ENCODE measurements around the gene TEPSIN. TPM values are rescaled to one million over a fixed set of nuclear protein-coding genes. Genes with fewer than 3 reads are reported as not detected.

The TEPSIN gene
- total RNA-seq, 3 donors from 2014 or later = 37.4 to 60.2 (median 50.0) TPM

GRCh38 chr17:81241648-81242420 is 3.0 kb upstream of the TEPSIN start:
- H3K9me3 ChIP-seq = no peaks in the 10 kb centered on the region
- TF ChIP-seq CTCF (IDR thresholded peaks at IDR 0.05) = peak; percentile 29
- DNase-seq (peak in 2 of 3 donors; percentile 64), ATAC-seq (no peak)
- intact Hi-C loops (cut with DNase I, micrococcal nuclease) = no loop called here
- no peak overlapping the region for H3K4me3 ChIP-seq
- peaks cover 19% of the 10 kb centered on the region for H3K4me1 ChIP-seq (ENCODE audit: low read depth)
- peaks cover 2% of the 10 kb centered on the region for H3K36me3 ChIP-seq (ENCODE audit: low read depth)

- ATAC-seq (no peak), DNase-seq (no peak)
- Histone ChIP-seq H3K36me3 (ENCODE audit: low read depth) (peaks cover 2% of the 10 kb centered on the region), H3K4me3 (no peak overlapping the region), H3K4me1 (ENCODE audit: low read depth) (peaks cover 19% of the 10 kb centered on the region), H3K9me3 (no peaks in the 10 kb centered on the region)
- intact Hi-C loops (cut with DNase I, micrococcal nuclease) = no loop called here
- TF ChIP-seq CTCF (IDR thresholded peaks at IDR 0.05) = no peak
These were observed 2.3 kb upstream of the TEPSIN start for GRCh38 chr17:81241203-81241602.

- no peak for DNase-seq
- H3K4me3 ChIP-seq = no peak overlapping the region
- no peak for ATAC-seq
- H3K4me1 ChIP-seq (ENCODE audit: low read depth) = peaks cover 19% of the 10 kb centered on the region
- TF ChIP-seq CTCF (IDR thresholded peaks at IDR 0.05) = no peak
- H3K9me3 ChIP-seq = no peaks in the 10 kb centered on the region
- intact Hi-C loops (cut with DNase I, micrococcal nuclease) = no loop called here
- H3K36me3 ChIP-seq (ENCODE audit: low read depth) = peaks cover 2% of the 10 kb centered on the region
These were observed 1.9 kb upstream of the TEPSIN start for GRCh38 chr17:81240761-81241160.

- DNase-seq = no peak
- Histone ChIP-seq H3K4me1 (ENCODE audit: low read depth) (peaks cover 19% of the 10 kb centered on the region), H3K36me3 (ENCODE audit: low read depth) (peaks cover 2% of the 10 kb centered on the region), H3K4me3 (peak overlapping the region; percentile 98), H3K9me3 (no peaks in the 10 kb centered on the region)
- peak; percentile 1 for ATAC-seq
- TF ChIP-seq CTCF (IDR thresholded peaks at IDR 0.05) = no peak
- intact Hi-C loops (cut with DNase I, micrococcal nuclease) = no loop called here
These were observed 1.1 kb upstream of the TEPSIN start for GRCh38 chr17:81239714-81240555.

- peaks cover 2% of the 10 kb centered on the region for H3K36me3 ChIP-seq (ENCODE audit: low read depth)
- ATAC-seq = no peak
- H3K4me3 ChIP-seq = peak overlapping the region; percentile 98
- H3K4me1 ChIP-seq (ENCODE audit: low read depth) = peaks cover 19% of the 10 kb centered on the region
- TF ChIP-seq CTCF (IDR thresholded peaks at IDR 0.05) = no peak
- intact Hi-C loops (cut with DNase I, micrococcal nuclease) = no loop called here
- no peak for DNase-seq
- no peaks in the 10 kb centered on the region for H3K9me3 ChIP-seq
These were observed 403 bp downstream of the TEPSIN start for GRCh38 chr17:81238490-81238814.

All from mucosa of descending colon (tissue), 3 donors.